ENCODE results near the gene VWA8.

DNA sequence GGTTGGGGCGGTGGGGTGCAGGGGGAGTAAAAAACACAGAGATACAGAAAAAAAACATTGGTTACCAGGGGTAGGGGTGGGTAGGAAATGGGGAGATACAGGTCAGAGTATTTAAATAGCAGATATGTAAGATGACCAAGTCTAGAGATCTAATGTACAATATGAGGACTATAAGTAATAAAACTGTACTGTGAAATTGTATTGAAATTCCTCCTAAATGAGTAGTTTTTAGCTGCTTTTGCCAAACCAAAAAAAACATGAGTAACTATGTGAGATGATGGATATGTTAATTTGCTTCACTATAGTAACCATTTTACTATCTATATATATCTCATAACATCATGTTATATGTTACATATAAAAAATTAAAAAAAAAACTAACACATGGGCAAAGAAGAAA, 29.6 kb downstream of the VWA8 start:
- TF ChIP-seq, protein P1, sequence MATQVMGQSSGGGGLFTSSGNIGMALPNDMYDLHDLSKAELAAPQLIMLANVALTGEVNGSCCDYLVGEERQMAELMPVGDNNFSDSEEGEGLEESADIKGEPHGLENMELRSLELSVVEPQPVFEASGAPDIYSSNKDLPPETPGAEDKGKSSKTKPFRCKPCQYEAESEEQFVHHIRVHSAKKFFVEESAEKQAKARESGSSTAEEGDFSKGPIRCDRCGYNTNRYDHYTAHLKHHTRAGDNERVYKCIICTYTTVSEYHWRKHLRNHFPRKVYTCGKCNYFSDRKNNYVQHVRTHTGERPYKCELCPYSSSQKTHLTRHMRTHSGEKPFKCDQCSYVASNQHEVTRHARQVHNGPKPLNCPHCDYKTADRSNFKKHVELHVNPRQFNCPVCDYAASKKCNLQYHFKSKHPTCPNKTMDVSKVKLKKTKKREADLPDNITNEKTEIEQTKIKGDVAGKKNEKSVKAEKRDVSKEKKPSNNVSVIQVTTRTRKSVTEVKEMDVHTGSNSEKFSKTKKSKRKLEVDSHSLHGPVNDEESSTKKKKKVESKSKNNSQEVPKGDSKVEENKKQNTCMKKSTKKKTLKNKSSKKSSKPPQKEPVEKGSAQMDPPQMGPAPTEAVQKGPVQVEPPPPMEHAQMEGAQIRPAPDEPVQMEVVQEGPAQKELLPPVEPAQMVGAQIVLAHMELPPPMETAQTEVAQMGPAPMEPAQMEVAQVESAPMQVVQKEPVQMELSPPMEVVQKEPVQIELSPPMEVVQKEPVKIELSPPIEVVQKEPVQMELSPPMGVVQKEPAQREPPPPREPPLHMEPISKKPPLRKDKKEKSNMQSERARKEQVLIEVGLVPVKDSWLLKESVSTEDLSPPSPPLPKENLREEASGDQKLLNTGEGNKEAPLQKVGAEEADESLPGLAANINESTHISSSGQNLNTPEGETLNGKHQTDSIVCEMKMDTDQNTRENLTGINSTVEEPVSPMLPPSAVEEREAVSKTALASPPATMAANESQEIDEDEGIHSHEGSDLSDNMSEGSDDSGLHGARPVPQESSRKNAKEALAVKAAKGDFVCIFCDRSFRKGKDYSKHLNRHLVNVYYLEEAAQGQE (IDR thresholded peaks at IDR 0.05; ENCODE audit: insufficient read depth in 1 of 2, low read depth in 2 of 2, low read length in 2 of 2), result no peak
- no peak for TF ChIP-seq POLR2AphosphoS5 (IDR thresholded peaks at IDR 0.05; ENCODE audit: low read depth, low read length)
